HG02970 (cell line): ENCODE measurements around the gene HNRNPUL1.
A peak's percentile ranks its signal among the peaks of the same experiment; 100 is the strongest.
"Not testable (repeated sequence)": the region's sequence is repeated elsewhere in the genome, so short reads cannot be mapped to it uniquely, and the experiment has no call there.

Experiments
- ATAC-seq: cut with Tn5 transposase; IDR thresholded peaks from one replicate; pipeline ENCODE4 v1.9.1; 2021; ENCODE audit warnings: mild to moderate bottlenecking, moderate library complexity, moderate number of reproducible peaks; ENCODE audit not compliant: unreplicated experiment, low FRiP score

Gene HNRNPUL1

GRCh38 chr19:41263850-41264580, at the start of gene HNRNPUL1:
Gene HNRNPUL1, plus strand, starts transcription at chr19:41264372. Its CDS starts 132 bp downstream, at chr19:41264504.
- ATAC-seq, result peak; percentile 75

- no peak for ATAC-seq
These were observed 46.4 kb upstream of the HNRNPUL1 start for GRCh38 chr19:41217741-41218140.

- no peak for ATAC-seq
These were observed 45.9 kb upstream of the HNRNPUL1 start for GRCh38 chr19:41218249-41218614.

GRCh38 chr19:41218615-41219507, 45.3 kb upstream of the HNRNPUL1 start, which contains the start of gene AXL:
Gene AXL, plus strand, starts transcription at chr19:41219223. Its CDS starts 170 bp downstream, at chr19:41219393.
- no peak for ATAC-seq

- no peak for ATAC-seq
These were observed 44.1 kb upstream of the HNRNPUL1 start for GRCh38 chr19:41219924-41220567.

GRCh38 chr19:41220811-41221210, 43.4 kb upstream of the HNRNPUL1 start:
- no peak for ATAC-seq

- ATAC-seq, result no peak
These were observed 42.5 kb upstream of the HNRNPUL1 start for GRCh38 chr19:41221514-41222205.

GRCh38 chr19:41222240-41222639, 41.9 kb upstream of the HNRNPUL1 start:
- ATAC-seq, result no peak

- ATAC-seq, result no peak
These were observed 40.5 kb upstream of the HNRNPUL1 start for GRCh38 chr19:41223431-41224234.

GRCh38 chr19:41224632-41225031, 39.5 kb upstream of the HNRNPUL1 start:
- ATAC-seq, result no peak

- ATAC-seq, result no peak
These were observed 38.7 kb upstream of the HNRNPUL1 start for GRCh38 chr19:41225238-41226052.

- no peak for ATAC-seq
These were observed 37.9 kb upstream of the HNRNPUL1 start for GRCh38 chr19:41226053-41226873.

- no peak for ATAC-seq
These were observed 37.2 kb upstream of the HNRNPUL1 start for GRCh38 chr19:41226874-41227390.

GRCh38 chr19:41228486-41228885, 35.7 kb upstream of the HNRNPUL1 start:
- no peak for ATAC-seq

GRCh38 chr19:41229338-41229737, 34.8 kb upstream of the HNRNPUL1 start:
- ATAC-seq, result not testable (repeated sequence)

- no peak for ATAC-seq
These were observed 33.9 kb upstream of the HNRNPUL1 start for GRCh38 chr19:41230067-41230857.

GRCh38 chr19:41232686-41233085, 31.5 kb upstream of the HNRNPUL1 start:
- no peak for ATAC-seq
